Ishikawa (cell line): ENCODE data around the gene NUSAP1.

Source experiments
- CEBPB ChIP-seq: IDR thresholded peaks from 2 replicates; pipeline ENCODE4 v1.6.1; 2012
- CREB1 ChIP-seq: IDR thresholded peaks from 2 replicates; pipeline ENCODE4 v1.6.1; 2012; ENCODE audit warnings: low read depth
- EGR1 ChIP-seq: IDR thresholded peaks from 2 replicates; pipeline ENCODE4 v1.6.1; 2012
- EP300 ChIP-seq: IDR thresholded peaks from 2 replicates; pipeline ENCODE4 v1.6.1; 2012; ENCODE audit warnings: borderline replicate concordance
- FOXM1 ChIP-seq: IDR thresholded peaks from 2 replicates; pipeline ENCODE4 v1.6.1; 2012; ENCODE audit warnings: low read depth, borderline replicate concordance
- RAD21 ChIP-seq: IDR thresholded peaks from 2 replicates; pipeline ENCODE4 v1.6.1; 2012; ENCODE audit warnings: low read depth
- TCF12 ChIP-seq: IDR thresholded peaks from 2 replicates; pipeline ENCODE4 v1.6.1; 2012; ENCODE audit warnings: low read depth
- TEAD4 ChIP-seq: IDR thresholded peaks from 2 replicates; pipeline ENCODE4 v1.6.1; 2012
- YY1 ChIP-seq: IDR thresholded peaks from 2 replicates; pipeline ENCODE4 v1.6.1; 2012; ENCODE audit warnings: low read depth
- TF ChIP-seq, protein P1 (sequence below): IDR thresholded peaks from 2 replicates; pipeline ENCODE4 v1.6.1; 2012

DNA sequence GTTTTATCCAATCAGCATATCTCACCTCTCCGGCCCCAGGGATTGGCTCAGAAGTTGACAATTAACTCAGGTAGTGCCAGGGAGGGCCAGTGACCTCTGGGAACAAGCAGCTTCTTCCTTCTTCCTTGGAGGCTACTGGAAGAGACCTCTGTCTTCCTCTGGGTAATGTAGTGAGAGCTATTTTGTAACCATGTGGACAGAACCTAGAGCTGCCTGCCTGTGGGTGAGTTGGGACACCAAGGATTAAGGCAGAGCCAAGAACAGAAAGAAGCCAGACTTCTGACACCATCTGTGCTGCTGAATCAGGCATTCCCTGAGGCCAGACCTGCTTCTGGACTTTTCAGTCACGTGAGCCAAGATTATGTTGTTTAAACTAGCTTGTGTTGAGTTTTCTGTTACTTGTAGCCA is 75.6 kb downstream of the NUSAP1 start:
- TF ChIP-seq, protein P1, sequence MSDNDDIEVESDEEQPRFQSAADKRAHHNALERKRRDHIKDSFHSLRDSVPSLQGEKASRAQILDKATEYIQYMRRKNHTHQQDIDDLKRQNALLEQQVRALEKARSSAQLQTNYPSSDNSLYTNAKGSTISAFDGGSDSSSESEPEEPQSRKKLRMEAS, result no peak
- no peak for TF ChIP-seq TCF12
- TF ChIP-seq EGR1, result no peak
- TF ChIP-seq EP300, result no peak
- no peak for TF ChIP-seq RAD21
- TF ChIP-seq FOXM1, result no peak
- TF ChIP-seq YY1, result no peak
- no peak for TF ChIP-seq TEAD4
- TF ChIP-seq CREB1, result no peak
- no peak for TF ChIP-seq CEBPB
